ENCODE measurements around the gene GGA1.

Gene GGA1

GRCh38 chr22:37618674-37619073 is 10.0 kb downstream of the GGA1 start:
- no peak overlapping the region for H3K27ac ChIP-seq

GRCh38 chr22:37619991-37620390 is 11.4 kb downstream of the GGA1 start:
- no peaks in the 10 kb centered on the region for H3K27me3 ChIP-seq (ENCODE audit: insufficient read depth, low read depth, severe bottlenecking)
- TF ChIP-seq CTCF (IDR thresholded peaks at IDR 0.05; ENCODE audit: low read depth, low read length), result no peak
- no peak overlapping the region for H3K27ac ChIP-seq
- H3K9me3 ChIP-seq (ENCODE audit: severe bottlenecking), result no peaks in the 10 kb centered on the region
- DNase-seq, result no peak
- no peak overlapping the region for H3K4me3 ChIP-seq (ENCODE audit: low read depth, low read length)
- H3K36me3 ChIP-seq, result peaks cover 41% of the 10 kb centered on the region

More at GRCh38 chr22:37618674-37619073, 10.0 kb downstream of the GGA1 start:
- no peaks in the 10 kb centered on the region for H3K27me3 ChIP-seq (ENCODE audit: insufficient read depth, low read depth, severe bottlenecking)
- H3K36me3 ChIP-seq, result peaks cover 44% of the 10 kb centered on the region
- DNase-seq, result no peak
- no peak for TF ChIP-seq CTCF (IDR thresholded peaks at IDR 0.05; ENCODE audit: low read depth, low read length)
- H3K9me3 ChIP-seq (ENCODE audit: severe bottlenecking), result no peaks in the 10 kb centered on the region
- H3K4me3 ChIP-seq (ENCODE audit: low read depth, low read length), result no peak overlapping the region

GRCh38 chr22:37621352-37621860 is 12.8 kb downstream of the GGA1 start:
- Histone ChIP-seq H3K27me3 (ENCODE audit: insufficient read depth, low read depth, severe bottlenecking) (no peaks in the 10 kb centered on the region), H3K27ac (no peak overlapping the region), H3K9me3 (ENCODE audit: severe bottlenecking) (no peaks in the 10 kb centered on the region), H3K4me3 (ENCODE audit: low read depth, low read length) (no peak overlapping the region), H3K36me3 (peaks cover 38% of the 10 kb centered on the region)
- DNase-seq, result no peak
- no peak for TF ChIP-seq CTCF (IDR thresholded peaks at IDR 0.05; ENCODE audit: low read depth, low read length)

- TF ChIP-seq CTCF (IDR thresholded peaks at IDR 0.05; ENCODE audit: low read depth, low read length), result peak; percentile 66
- DNase-seq, result peak; percentile 74
- H3K27me3 ChIP-seq (ENCODE audit: insufficient read depth, low read depth, severe bottlenecking), result no peaks in the 10 kb centered on the region
- H3K27ac ChIP-seq, result no peak overlapping the region
- peaks cover 28% of the 10 kb centered on the region for H3K36me3 ChIP-seq
- H3K4me3 ChIP-seq (ENCODE audit: low read depth, low read length), result no peak overlapping the region
- no peaks in the 10 kb centered on the region for H3K9me3 ChIP-seq (ENCODE audit: severe bottlenecking)
Measured at GRCh38 chr22:37623075-37624016, 14.7 kb downstream of the GGA1 start.

- no peaks in the 10 kb centered on the region for H3K9me3 ChIP-seq (ENCODE audit: severe bottlenecking)
- peaks cover 21% of the 10 kb centered on the region for H3K36me3 ChIP-seq
- H3K27me3 ChIP-seq (ENCODE audit: insufficient read depth, low read depth, severe bottlenecking), result no peaks in the 10 kb centered on the region
- H3K27ac ChIP-seq, result no peak overlapping the region
- no peak for DNase-seq
- TF ChIP-seq CTCF (IDR thresholded peaks at IDR 0.05; ENCODE audit: low read depth, low read length), result no peak
- no peak overlapping the region for H3K4me3 ChIP-seq (ENCODE audit: low read depth, low read length)
Measured at GRCh38 chr22:37624017-37624365, 15.4 kb downstream of the GGA1 start.

Measured in WERI-Rb-1 (cell line).